SK-N-SH (cell line): Measurements from ENCODE around the gene PDIA5.

ENCODE experiments used
- CHD2 ChIP-seq: fragments of 150-350 bp; IDR thresholded peaks from 2 replicates; pipeline ENCODE4 v1.6.1; 2018; ENCODE audit warnings: low read length; ENCODE audit not compliant: partially characterized antibody
- FOXM1 ChIP-seq: IDR thresholded peaks from 2 replicates; pipeline ENCODE4 v1.4.0; 2012; ENCODE audit warnings: low read depth, mild to moderate bottlenecking
- GATA2 ChIP-seq: sonication (generic); formaldehyde crosslinking; IDR thresholded peaks from 2 replicates; pipeline ENCODE4 v1.5.0; 2020; ENCODE audit warnings: mild to moderate bottlenecking, missing genetic modification reagents
- NFIC ChIP-seq: IDR thresholded peaks from 2 replicates; pipeline ENCODE4 v1.4.0; 2012; ENCODE audit warnings: borderline replicate concordance
- RAD21 ChIP-seq: IDR thresholded peaks from 2 replicates; pipeline ENCODE4 v1.6.1; 2012; ENCODE audit warnings: mild to moderate bottlenecking, low read length
- TF ChIP-seq, protein P1 (sequence below): fragments of 200-600 bp; sonication (generic); IDR thresholded peaks from 2 replicates; pipeline ENCODE4 v1.6.1; 2017; ENCODE audit warnings: antibody characterized with exemption, mild to moderate bottlenecking, moderate library complexity

DNA sequence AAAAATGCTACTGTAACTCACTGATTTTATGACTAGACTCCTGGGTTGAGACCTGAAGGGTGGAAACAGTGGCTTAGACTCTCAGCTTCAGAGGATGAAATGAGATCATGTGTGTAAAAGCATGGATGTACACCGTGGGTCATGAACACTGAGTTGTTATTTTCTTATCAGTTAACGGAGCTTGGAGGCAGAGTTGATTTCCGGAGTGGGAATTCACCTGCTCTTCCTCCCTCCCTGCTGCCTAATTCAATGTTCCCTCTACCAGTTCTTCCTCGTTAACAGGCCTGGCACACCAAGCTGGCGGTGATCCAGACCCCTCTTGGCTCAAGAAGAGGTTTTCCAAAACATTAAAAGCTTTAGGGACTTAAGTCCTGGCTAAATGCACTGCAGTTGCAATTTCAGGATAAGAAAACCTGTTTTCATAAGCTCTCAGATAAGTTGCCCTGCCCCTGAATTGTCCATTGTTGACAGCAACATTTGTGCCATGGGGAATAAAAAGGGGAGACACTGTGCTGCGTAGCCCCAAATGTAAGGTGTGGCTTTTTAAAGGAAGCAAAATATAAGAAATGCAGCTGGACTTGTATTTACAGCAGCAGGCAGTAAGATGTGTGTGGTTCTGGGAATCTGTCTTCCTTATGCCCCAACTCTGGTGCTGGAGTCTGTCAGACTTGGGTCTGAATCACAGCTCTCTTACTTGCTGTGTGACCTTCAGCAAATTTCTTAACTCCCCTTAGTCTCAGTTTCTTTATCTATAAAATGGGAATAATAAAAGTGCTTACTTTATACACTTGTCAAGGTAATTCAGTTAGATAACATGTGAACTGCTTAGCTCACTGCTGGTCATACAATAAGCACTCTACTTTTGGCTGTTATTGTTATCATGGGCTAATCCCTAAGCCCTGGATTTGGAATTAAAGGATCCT lies 9.9 kb downstream of the PDIA5 start:
- TF ChIP-seq, protein P1, sequence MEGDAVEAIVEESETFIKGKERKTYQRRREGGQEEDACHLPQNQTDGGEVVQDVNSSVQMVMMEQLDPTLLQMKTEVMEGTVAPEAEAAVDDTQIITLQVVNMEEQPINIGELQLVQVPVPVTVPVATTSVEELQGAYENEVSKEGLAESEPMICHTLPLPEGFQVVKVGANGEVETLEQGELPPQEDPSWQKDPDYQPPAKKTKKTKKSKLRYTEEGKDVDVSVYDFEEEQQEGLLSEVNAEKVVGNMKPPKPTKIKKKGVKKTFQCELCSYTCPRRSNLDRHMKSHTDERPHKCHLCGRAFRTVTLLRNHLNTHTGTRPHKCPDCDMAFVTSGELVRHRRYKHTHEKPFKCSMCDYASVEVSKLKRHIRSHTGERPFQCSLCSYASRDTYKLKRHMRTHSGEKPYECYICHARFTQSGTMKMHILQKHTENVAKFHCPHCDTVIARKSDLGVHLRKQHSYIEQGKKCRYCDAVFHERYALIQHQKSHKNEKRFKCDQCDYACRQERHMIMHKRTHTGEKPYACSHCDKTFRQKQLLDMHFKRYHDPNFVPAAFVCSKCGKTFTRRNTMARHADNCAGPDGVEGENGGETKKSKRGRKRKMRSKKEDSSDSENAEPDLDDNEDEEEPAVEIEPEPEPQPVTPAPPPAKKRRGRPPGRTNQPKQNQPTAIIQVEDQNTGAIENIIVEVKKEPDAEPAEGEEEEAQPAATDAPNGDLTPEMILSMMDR = no peak
- TF ChIP-seq FOXM1 = no peak
- TF ChIP-seq GATA2 = peak; percentile 65
- TF ChIP-seq RAD21 = no peak; the same call in 1 of the 2 replicates
- TF ChIP-seq NFIC = peak; percentile 21; the same call in 1 of the 2 replicates
- TF ChIP-seq CHD2 = no peak
